ENCODE measurements around the gene NLGN2. TPM values are rescaled to one million over a fixed set of nuclear protein-coding genes. Genes with fewer than 3 reads are reported as not detected.

Gene NLGN2
- total and polyA plus RNA-seq, 7 donors = 0.60 to 18.8 (median 7.6) TPM

DNA sequence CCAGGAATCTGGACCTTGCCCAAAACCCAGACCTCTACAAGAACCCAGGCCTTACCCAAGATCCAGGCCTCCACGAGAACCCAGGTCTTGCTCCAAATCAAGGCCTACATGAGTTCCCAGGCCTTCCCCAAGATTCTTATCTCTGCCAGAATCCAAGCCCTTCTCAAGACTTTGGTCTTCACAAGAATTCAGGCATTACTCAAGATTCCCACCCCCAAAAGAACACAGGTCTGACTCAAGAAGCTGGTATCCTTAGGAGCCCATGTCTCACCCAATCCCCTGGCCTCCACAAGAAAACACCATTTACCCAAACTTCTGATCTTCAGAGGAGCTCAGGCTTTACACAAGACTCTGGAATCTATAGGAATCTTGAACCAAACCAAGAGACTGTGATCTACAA, 23.6 kb downstream of the NLGN2 start:
- Histone ChIP-seq H3K4me3 (no peak overlapping the region), H3K4me1 (peaks cover 0 to 11% (median 11%) of the 10 kb centered on the region in 4 donors), H3K27ac (no peak overlapping the region), H3K27me3 (peaks cover 7 to 27% (median 19%) of the 10 kb centered on the region in 3 donors), H3K36me3 (no peaks in the 10 kb centered on the region), H3K9me3 (no peaks in the 10 kb centered on the region)
- intact Hi-C loops (cut with DNase I) = no loop called here
- TF ChIP-seq EP300 (IDR thresholded peaks at IDR 0.05) (no peak), POLR2A (IDR thresholded peaks at IDR 0.05) (no peak), CTCF (IDR thresholded peaks at IDR 0.05) (no peak), POLR2AphosphoS5 (IDR thresholded peaks at IDR 0.05) (no peak)
- no peak for DNase-seq
- 89 to 96% methylated on average over 1 of the region's 1 CpG for WGBS, 2 donors

DNA sequence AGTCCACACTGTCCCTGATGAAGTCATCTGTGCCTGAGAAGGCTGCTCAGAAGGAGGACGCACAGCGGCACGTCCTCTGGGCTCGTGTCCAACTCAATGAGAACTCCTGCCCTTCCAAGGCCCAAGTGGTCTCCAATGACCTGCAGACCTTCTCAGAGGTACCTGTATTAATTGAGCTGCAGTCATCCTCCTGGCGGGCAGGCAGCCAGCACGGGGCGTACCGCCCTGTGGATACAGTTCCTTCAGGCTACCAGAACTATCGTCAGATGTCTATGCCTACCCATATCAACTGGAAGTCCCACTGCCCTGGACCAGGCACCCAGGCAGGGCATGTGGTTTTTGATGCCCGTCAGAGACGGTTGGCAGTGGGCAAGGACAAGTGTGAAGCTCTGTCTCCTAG, 24.7 kb downstream of the NLGN2 start:
- TF ChIP-seq POLR2A (IDR thresholded peaks at IDR 0.05) (no peak), POLR2AphosphoS5 (IDR thresholded peaks at IDR 0.05) (no peak), CTCF (IDR thresholded peaks at IDR 0.05) (no peak), EP300 (IDR thresholded peaks at IDR 0.05) (no peak)
- Histone ChIP-seq H3K27ac (no peak overlapping the region), H3K4me1 (peaks cover 0 to 22% (median 21%) of the 10 kb centered on the region in 4 donors), H3K4me3 (no peak overlapping the region), H3K36me3 (no peaks in the 10 kb centered on the region), H3K27me3 (peaks cover 12 to 30% (median 27%) of the 10 kb centered on the region in 3 donors), H3K9me3 (no peaks in the 10 kb centered on the region)
- intact Hi-C loops (cut with DNase I) = no loop called here
- 93 to 96% methylated on average over 11 of the region's 11 CpGs for WGBS, 2 donors
- DNase-seq = no peak

GRCh38 chr17:7435676-7436555, 28.3 kb downstream of the NLGN2 start:
- Histone ChIP-seq H3K27me3 (peaks cover 44 to 67% (median 64%) of the 10 kb centered on the region in 3 donors), H3K27ac (peak overlapping the region; percentile 18 to 64 (median 31)), H3K4me3 (peak overlapping the region; percentile 10 to 43 (median 34)), H3K36me3 (no peaks in the 10 kb centered on the region), H3K9me3 (no peaks in the 10 kb centered on the region), H3K4me1 (peaks cover 0 to 57% (median 51%) of the 10 kb centered on the region in 4 donors)
- TF ChIP-seq POLR2A (IDR thresholded peaks at IDR 0.05) (no peak), CTCF (IDR thresholded peaks at IDR 0.05) (no peak), POLR2AphosphoS5 (IDR thresholded peaks at IDR 0.05) (no peak), EP300 (IDR thresholded peaks at IDR 0.05) (no peak)
- intact Hi-C loops (cut with DNase I) = loop anchor here (2.0 kb wide), 3 partner anchors 31 to 125 kb away; partner anchors contain the start of genes SENP3 and TMEM256
- DNase-seq = no peak
- 8 to 9% methylated on average over 49 of the region's 49 CpGs for WGBS, 2 donors

GRCh38 chr17:7436556-7437368, 29.1 kb downstream of the NLGN2 start:
- no peaks in the 10 kb centered on the region for H3K36me3 ChIP-seq
- peak overlapping the region in 3 of 4 donors; percentile 15 to 43 (median 37) for H3K4me3 ChIP-seq
- H3K27ac ChIP-seq = peak overlapping the region; percentile 44 to 73 (median 58)
- intact Hi-C loops (cut with DNase I) = loop anchor here (1.0 to 2.0 kb wide), 4 partner anchors 32 to 124 kb away; partner anchors contain the start of genes SENP3 and TMEM256
- peaks cover 0 to 58% (median 51%) of the 10 kb centered on the region in 4 donors for H3K4me1 ChIP-seq
- DNase-seq = peak; percentile 87
- TF ChIP-seq POLR2A (IDR thresholded peaks at IDR 0.05) (no peak), POLR2AphosphoS5 (IDR thresholded peaks at IDR 0.05) (peak in 2 of 4 donors; percentile 7 to 45), CTCF (IDR thresholded peaks at IDR 0.05) (peak; percentile 23 to 86 (median 68))
- H3K9me3 ChIP-seq = no peaks in the 10 kb centered on the region
- H3K27me3 ChIP-seq = peaks cover 44 to 73% (median 72%) of the 10 kb centered on the region in 3 donors
- WGBS, 2 donors = 5 to 12% methylated on average over 92 of the region's 92 CpGs

All from sigmoid colon (tissue), 7 donors.